PFSK-1 (cell line): ENCODE results near the gene CCDC134.

Experiments
- POLR2AphosphoS5 ChIP-seq: IDR thresholded peaks from 2 replicates; pipeline ENCODE4 v1.6.1; 2012; ENCODE audit warnings: low read depth, mild to moderate bottlenecking, control low read depth, low read length, moderate library complexity
- REST ChIP-seq, 2 experiments: IDR thresholded peaks; 2 replicates each; pipeline versions ENCODE4 v1.6.1 to v1.8.0; 2011 to 2012; ENCODE audit warnings: low read depth in 2 of 2, low read length in 2 of 2, control low read depth in 1 of 2, inconsistent platforms in 1 of 2, mild to moderate bottlenecking in 1 of 2, moderate library complexity in 1 of 2; ENCODE audit not compliant: insufficient read depth in 1 of 2

- no peak for TF ChIP-seq POLR2AphosphoS5
- TF ChIP-seq REST (IDR thresholded peaks at IDR 0.05; ENCODE audit: insufficient read depth in 1 of 2, low read depth in 2 of 2, low read length in 2 of 2): no peak
Observed at GRCh38 chr22:41827671-41828070, 27.2 kb downstream of the CCDC134 start.
